RWPE2 (cell line): ENCODE data around the gene ARRDC2.
"Not testable (repeated sequence)": the region's sequence is repeated elsewhere in the genome, so short reads cannot be mapped to it uniquely, and the experiment has no call there.

Experiments
- ATAC-seq: fragments of 200-7000 bp; cut with Tn5 transposase; 3 replicates; pipeline ENCODE4 v1.9.1; 2021; ENCODE audit warnings: low read depth
- DNase-seq: peaks from one replicate; pipeline ENCODE4 v3.0.0-alpha.2; 2020; ENCODE audit warnings: low spot score
- H3K27ac ChIP-seq: fragments of 450-650 bp; 2 replicates; pipeline ENCODE4 v1.5.1; 2017; ENCODE audit warnings: mild to moderate bottlenecking; ENCODE audit not compliant: poor library complexity, severe bottlenecking
- H3K27me3 ChIP-seq: fragments of 250-450 bp; sonication (Bioruptor Pico); 2 replicates; pipeline ENCODE4 v1.5.1; 2021; ENCODE audit warnings: mild to moderate bottlenecking, moderate library complexity; ENCODE audit not compliant: insufficient read depth, poor library complexity, severe bottlenecking
- H3K36me3 ChIP-seq: fragments of 250-450 bp; sonication (Bioruptor Pico); 2 replicates; pipeline ENCODE4 v1.5.1; 2020; ENCODE audit warnings: low read depth, mild to moderate bottlenecking, moderate library complexity
- H3K4me1 ChIP-seq: fragments of 250-450 bp; sonication (Bioruptor Pico); 2 replicates; pipeline ENCODE4 v1.5.1; 2021; ENCODE audit warnings: mild to moderate bottlenecking, moderate library complexity; ENCODE audit not compliant: insufficient read depth, poor library complexity, severe bottlenecking
- H3K4me3 ChIP-seq: fragments of 250-450 bp; sonication (Bioruptor Pico); 2 replicates; pipeline ENCODE4 v1.5.1; 2021; ENCODE audit warnings: mild to moderate bottlenecking, moderate library complexity; ENCODE audit not compliant: severe bottlenecking
- H3K9me3 ChIP-seq: fragments of 250-450 bp; sonication (Bioruptor Pico); 2 replicates; pipeline ENCODE4 v1.5.1; 2021; ENCODE audit warnings: mild to moderate bottlenecking, moderate library complexity; ENCODE audit not compliant: severe bottlenecking
- CTCF ChIP-seq: fragments of 450-650 bp; IDR thresholded peaks from one replicate; pipeline ENCODE4 v1.5.1; 2017; ENCODE audit warnings: mild to moderate bottlenecking, moderate library complexity; ENCODE audit not compliant: poor library complexity, severe bottlenecking

Gene ARRDC2

DNA sequence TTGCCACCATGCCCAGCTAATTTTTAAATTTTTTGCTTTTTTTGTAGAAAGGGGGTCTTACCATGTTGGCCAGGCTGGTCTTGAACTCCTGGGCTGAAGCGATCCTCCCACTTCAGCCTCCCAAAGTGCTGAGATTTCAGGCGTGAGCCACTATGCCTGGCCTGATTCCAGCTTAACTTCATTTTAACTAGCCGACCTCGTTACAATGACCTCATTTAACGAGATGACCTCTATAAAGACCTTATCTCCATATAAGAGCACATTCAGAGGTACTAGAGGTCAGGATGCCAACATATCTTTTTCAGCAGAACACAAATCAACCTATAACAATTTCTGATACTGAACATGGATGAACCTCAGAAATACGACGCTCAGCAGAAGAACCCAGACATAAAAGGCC, 30.5 kb upstream of the ARRDC2 start:
- H3K9me3 ChIP-seq = no peaks in the 10 kb centered on the region
- ATAC-seq (no peak), DNase-seq (no peak)
- no peaks in the 10 kb centered on the region for H3K4me1 ChIP-seq
- no peaks in the 10 kb centered on the region for H3K27me3 ChIP-seq
- H3K27ac ChIP-seq = no peak overlapping the region
- no peak overlapping the region for H3K4me3 ChIP-seq
- no peak for TF ChIP-seq CTCF
- no peaks in the 10 kb centered on the region for H3K36me3 ChIP-seq

DNA sequence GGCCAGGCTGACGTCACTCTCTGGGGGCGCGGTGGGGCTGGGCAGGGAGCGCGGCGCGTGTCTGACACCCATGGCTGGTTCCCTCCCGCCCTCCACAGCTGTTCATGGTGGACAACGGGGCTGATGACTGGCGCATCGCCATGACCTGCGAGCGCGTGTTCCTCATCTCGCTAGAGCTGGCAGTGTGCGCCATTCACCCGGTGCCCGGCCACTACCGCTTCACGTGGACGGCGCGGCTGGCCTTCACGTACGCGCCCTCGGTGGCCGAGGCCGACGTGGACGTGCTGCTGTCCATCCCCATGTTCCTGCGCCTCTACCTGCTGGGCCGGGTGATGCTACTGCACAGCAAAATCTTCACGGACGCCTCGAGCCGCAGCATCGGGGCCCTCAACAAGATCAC, 26.4 kb upstream of the ARRDC2 start:
- no peaks in the 10 kb centered on the region for H3K4me1 ChIP-seq
- no peaks in the 10 kb centered on the region for H3K27me3 ChIP-seq
- H3K4me3 ChIP-seq = no peak overlapping the region
- H3K9me3 ChIP-seq = no peaks in the 10 kb centered on the region
- no peak overlapping the region for H3K27ac ChIP-seq
- no peaks in the 10 kb centered on the region for H3K36me3 ChIP-seq
- ATAC-seq (no peak), DNase-seq (no peak)
- no peak for TF ChIP-seq CTCF

DNA sequence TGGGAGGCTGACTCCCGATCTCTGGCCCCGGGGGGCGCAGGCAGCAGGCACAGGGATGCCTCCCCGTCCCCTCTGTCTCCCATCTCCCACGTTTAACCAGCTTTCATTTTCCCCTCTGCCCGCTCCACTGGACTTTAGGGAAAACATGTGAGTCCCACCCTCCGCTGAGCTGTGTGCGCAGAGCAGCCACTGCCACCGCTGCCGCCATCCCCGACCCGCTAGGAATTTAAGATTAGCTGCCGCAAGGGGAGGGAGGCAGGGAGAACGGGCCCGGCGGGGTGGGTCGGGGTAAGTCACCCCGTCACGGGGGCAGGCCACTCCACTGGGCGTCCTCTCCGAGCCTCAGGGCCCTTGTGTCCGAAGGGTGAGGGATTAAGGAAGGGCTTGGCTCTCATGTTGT, 25.5 kb upstream of the ARRDC2 start:
- no peak for TF ChIP-seq CTCF
- Histone ChIP-seq H3K9me3 (no peaks in the 10 kb centered on the region), H3K27me3 (no peaks in the 10 kb centered on the region), H3K36me3 (no peaks in the 10 kb centered on the region), H3K27ac (no peak overlapping the region), H3K4me3 (no peak overlapping the region), H3K4me1 (no peaks in the 10 kb centered on the region)
- DNase-seq = no peak
- ATAC-seq = no peak

GRCh38 chr19:17985037-17985818, 22.7 kb upstream of the ARRDC2 start:
- Histone ChIP-seq H3K9me3 (no peaks in the 10 kb centered on the region), H3K36me3 (no peaks in the 10 kb centered on the region), H3K27me3 (no peaks in the 10 kb centered on the region), H3K4me3 (no peak overlapping the region), H3K4me1 (no peaks in the 10 kb centered on the region), H3K27ac (no peak overlapping the region)
- no peak for TF ChIP-seq CTCF
- DNase-seq (no peak), ATAC-seq (no peak)

DNA sequence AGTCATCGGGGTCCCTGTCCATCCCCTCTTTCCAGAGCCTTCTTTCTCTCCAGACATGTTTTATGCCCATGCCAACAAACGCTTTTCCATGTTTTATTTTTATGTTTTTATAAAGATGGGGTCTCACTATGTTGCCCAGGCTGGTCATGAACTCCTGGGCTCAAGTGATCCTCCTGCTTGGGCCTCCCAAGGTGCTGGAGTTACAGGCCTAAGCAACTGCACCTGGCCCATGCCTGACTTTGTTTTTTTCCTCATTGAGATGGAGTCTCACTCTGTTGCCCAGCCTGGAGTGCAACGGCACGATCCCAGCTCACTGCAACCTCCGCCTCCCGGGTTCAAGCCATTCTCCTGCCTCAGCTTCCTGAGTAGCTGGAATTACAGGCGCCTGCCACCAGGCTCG, 21.4 kb upstream of the ARRDC2 start:
- DNase-seq, H3K27me3 ChIP-seq, H3K4me1 ChIP-seq, H3K4me3 ChIP-seq, H3K27ac ChIP-seq, ATAC-seq, H3K36me3 ChIP-seq, H3K9me3 ChIP-seq: not testable (repeated sequence)
